ENCODE results near the gene TREML1.

Gene TREML1

GRCh38 chr6:41161851-41162552, 7.9 kb upstream of the TREML1 start (continued):
- TF ChIP-seq PRDM4 (tag by site-specific recombination; IDR thresholded peaks at IDR 0.05) (no peak), YY2 (tag by site-specific recombination; IDR thresholded peaks at IDR 0.05) (no peak)

GRCh38 chr6:41161380-41161779, 7.2 kb upstream of the TREML1 start:
- TF ChIP-seq ZIC2 (tag by site-specific recombination; IDR thresholded peaks at IDR 0.05) (peak; percentile 77), ZNF660 (tag by site-specific recombination; IDR thresholded peaks at IDR 0.05) (no peak)
- H3K36me3 ChIP-seq (ENCODE audit: control insufficient read depth in 2 of 2, insufficient read depth in 1 of 2, low read length in 2 of 2): no peaks in the 10 kb centered on the region
- H3K4me3 ChIP-seq (ENCODE audit: low read depth, low read length): no peak overlapping the region
- no peaks in the 10 kb centered on the region for H3K4me1 ChIP-seq (ENCODE audit: control insufficient read depth, insufficient read depth, low read length)
- H3K9me3 ChIP-seq (ENCODE audit: control insufficient read depth, insufficient read depth, low read depth, low read length): no peaks in the 10 kb centered on the region
- CTCF ChIA-PET: no interaction called here
- H3K27ac ChIP-seq (ENCODE audit: extremely low read depth, low read depth, low read length): no peak overlapping the region
- POLR2A ChIA-PET: interaction anchor here (0.8 kb wide), 1 partner anchor 10 kb away, joined by 3 read pairs; no protein-coding TSS in a partner anchor

GRCh38 chr6:41160933-41161332, 6.8 kb upstream of the TREML1 start:
- Histone ChIP-seq H3K9me3 (ENCODE audit: control insufficient read depth, insufficient read depth, low read depth, low read length) (no peaks in the 10 kb centered on the region), H3K4me3 (ENCODE audit: low read depth, low read length) (no peak overlapping the region), H3K4me1 (ENCODE audit: control insufficient read depth, insufficient read depth, low read length) (no peaks in the 10 kb centered on the region), H3K27ac (ENCODE audit: extremely low read depth, low read depth, low read length) (no peak overlapping the region), H3K36me3 (ENCODE audit: control insufficient read depth in 2 of 2, insufficient read depth in 1 of 2, low read length in 2 of 2) (no peaks in the 10 kb centered on the region)
- TF ChIP-seq ZNF670 (tag by site-specific recombination; IDR thresholded peaks at IDR 0.05; ENCODE audit: low read depth): no peak
- no peak for TF ChIP-seq ZNF121 (tag by site-specific recombination; IDR thresholded peaks at IDR 0.05)
- TF ChIP-seq HOXC10 (CRISPR knock-in tag; IDR thresholded peaks at IDR 0.05): no peak
- no peak for TF ChIP-seq ZNF580 (tag by site-specific recombination; IDR thresholded peaks at IDR 0.05)
- TF ChIP-seq ZSCAN30 (tag by site-specific recombination; IDR thresholded peaks at IDR 0.05): no peak
- TF ChIP-seq SCRT1 (tag by site-specific recombination; IDR thresholded peaks at IDR 0.05; ENCODE audit: borderline replicate concordance): no peak
- TF ChIP-seq GLIS1 (tag by site-specific recombination; IDR thresholded peaks at IDR 0.05): no peak
- no peak for TF ChIP-seq ZNF350 (tag by site-specific recombination; IDR thresholded peaks at IDR 0.05)
- no peak for TF ChIP-seq ZNF600 (tag by site-specific recombination; IDR thresholded peaks at IDR 0.05)
- TF ChIP-seq AEBP2 (tag by site-specific recombination; IDR thresholded peaks at IDR 0.05; ENCODE audit: borderline replicate concordance): no peak
- POLR2A ChIA-PET: interaction anchor here (0.8 kb wide), 1 partner anchor 9 kb away, joined by 3 read pairs; no protein-coding TSS in a partner anchor
- CTCF ChIA-PET: no interaction called here

- no peak overlapping the region for H3K4me3 ChIP-seq (ENCODE audit: low read depth, low read length)
- ChIA-PET POLR2A (no interaction called here), CTCF (interaction anchor here (0.8 kb wide), 1 partner anchor 20 kb away, joined by 3 read pairs; no protein-coding TSS in a partner anchor)
- no peaks in the 10 kb centered on the region for H3K36me3 ChIP-seq (ENCODE audit: control insufficient read depth in 2 of 2, insufficient read depth in 1 of 2, low read length in 2 of 2)
- H3K4me1 ChIP-seq (ENCODE audit: control insufficient read depth, insufficient read depth, low read length): no peaks in the 10 kb centered on the region
- H3K27ac ChIP-seq (ENCODE audit: extremely low read depth, low read depth, low read length): no peak overlapping the region
- no peaks in the 10 kb centered on the region for H3K9me3 ChIP-seq (ENCODE audit: control insufficient read depth, insufficient read depth, low read depth, low read length)
- no peak for TF ChIP-seq KLF9 (tag by site-specific recombination; IDR thresholded peaks at IDR 0.05; ENCODE audit: low read depth)
- peak; percentile 63 for TF ChIP-seq FEZF1 (tag by site-specific recombination; IDR thresholded peaks at IDR 0.05)
- no peak for TF ChIP-seq ZBTB49 (tag by site-specific recombination; IDR thresholded peaks at IDR 0.05; ENCODE audit: low read depth)
- TF ChIP-seq ZBTB8A (tag by site-specific recombination; IDR thresholded peaks at IDR 0.05): no peak
- TF ChIP-seq OSR2 (tag by site-specific recombination; IDR thresholded peaks at IDR 0.05): peak; percentile 32; the same call in 1 of the 2 replicates
These were observed 5.4 kb upstream of the TREML1 start for GRCh38 chr6:41159415-41160082.
